ENCODE data around the gene ARHGAP6. TPM values are rescaled to one million over a fixed set of nuclear protein-coding genes. Genes with fewer than 3 reads are reported as not detected.
"Not testable (repeated sequence)": the region's sequence is repeated elsewhere in the genome, so short reads cannot be mapped to it uniquely, and the experiment has no call there.

Gene ARHGAP6
- polyA plus RNA-seq, 3 donors: 13.9 to 19.4 (median 15.4) TPM

DNA sequence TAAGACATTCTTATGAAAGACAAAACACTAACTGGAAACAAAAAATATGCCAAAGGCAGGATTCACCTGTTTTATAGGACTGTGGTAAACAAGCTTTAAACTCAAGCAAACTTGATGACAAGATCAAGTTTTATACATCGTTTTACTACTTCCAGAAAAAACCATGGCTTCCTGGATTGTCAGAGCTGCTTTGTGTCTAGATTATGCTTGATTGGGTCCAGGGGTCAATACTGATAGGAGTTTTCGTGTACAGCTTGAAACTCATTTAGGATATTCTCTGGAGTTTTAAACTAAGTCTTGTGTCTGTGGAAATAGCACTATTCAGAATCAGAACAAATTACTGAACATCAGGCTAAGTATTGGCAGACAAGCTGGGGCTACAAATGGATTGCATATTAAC is 541.6 kb downstream of the ARHGAP6 start:
- no peak for DNase-seq (ENCODE audit: extremely low read depth in 1 of 11, low read depth in 9 of 11, low spot score in 4 of 11)

DNA sequence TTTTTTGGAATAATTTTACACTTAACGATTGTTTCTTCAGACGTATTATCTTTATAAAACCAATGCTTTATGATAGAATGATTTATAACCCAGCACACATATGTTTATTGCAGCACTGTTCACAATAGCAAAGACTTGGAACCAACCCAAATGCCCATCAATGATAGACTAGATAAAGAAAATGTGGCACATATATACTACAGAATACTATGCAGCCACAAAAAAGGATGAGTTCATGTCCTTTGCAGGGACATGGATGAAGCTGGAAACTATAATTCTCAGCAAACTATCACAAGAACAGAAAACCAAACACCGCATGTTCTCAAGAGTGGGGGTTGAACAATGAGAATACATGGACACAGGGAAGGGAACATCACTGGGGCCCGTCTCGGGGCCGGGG is 542.6 kb downstream of the ARHGAP6 start:
- DNase-seq (ENCODE audit: extremely low read depth in 1 of 11, low read depth in 9 of 11, low spot score in 4 of 11): not testable (repeated sequence)

DNA sequence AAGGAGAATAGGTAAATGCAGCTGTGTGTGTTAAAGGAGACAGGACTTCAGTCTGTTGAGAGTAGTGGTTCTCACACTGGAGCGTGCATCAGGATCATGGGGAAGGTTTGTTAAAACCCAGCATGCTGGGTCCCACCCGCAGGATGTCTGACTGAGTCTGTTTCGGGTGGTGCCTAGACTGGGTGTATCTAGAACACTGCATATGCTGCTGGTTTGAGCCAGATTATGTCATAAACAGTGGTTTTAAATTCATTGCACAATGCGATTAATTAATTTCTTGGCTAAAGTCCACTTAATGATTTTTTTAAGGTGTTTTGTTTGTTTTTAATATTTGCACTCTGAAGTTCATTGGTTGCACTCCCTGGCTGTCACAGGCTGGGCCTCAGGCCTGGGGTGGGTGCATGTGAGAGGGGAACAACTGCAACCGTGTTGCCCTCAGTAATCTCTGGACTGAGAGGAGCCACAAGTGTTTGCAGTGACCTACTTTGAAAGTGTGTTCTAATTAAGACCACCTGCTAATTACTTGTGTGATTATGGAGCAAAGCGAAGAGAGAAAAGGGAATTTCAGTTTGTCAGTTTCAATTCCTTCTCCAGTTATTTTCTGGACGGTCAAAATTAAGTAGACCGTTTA is 546.3 kb downstream of the ARHGAP6 start:
- DNase-seq (ENCODE audit: extremely low read depth in 1 of 11, low read depth in 9 of 11, low spot score in 4 of 11): no peak

DNA sequence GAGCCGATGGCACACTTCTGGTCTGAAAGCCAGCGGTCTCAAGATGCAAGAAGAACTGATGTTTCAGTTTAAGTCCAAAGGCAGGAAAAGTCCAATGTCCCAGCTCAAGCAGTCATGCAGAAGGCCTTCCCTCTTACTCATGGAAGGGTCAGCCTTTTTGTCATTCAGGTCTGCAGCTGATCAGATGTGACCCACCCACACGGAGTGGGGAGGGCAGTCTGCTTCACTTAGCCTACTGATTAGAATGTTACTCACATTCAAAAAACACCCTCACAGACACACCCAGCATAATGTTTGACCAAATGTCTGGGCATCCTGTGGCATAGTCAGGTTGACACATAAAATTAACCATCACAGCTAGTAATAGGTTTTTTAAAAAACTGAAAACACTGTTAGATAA is 548.0 kb downstream of the ARHGAP6 start:
- no peak for DNase-seq (ENCODE audit: extremely low read depth in 1 of 11, low read depth in 9 of 11, low spot score in 4 of 11)

DNA sequence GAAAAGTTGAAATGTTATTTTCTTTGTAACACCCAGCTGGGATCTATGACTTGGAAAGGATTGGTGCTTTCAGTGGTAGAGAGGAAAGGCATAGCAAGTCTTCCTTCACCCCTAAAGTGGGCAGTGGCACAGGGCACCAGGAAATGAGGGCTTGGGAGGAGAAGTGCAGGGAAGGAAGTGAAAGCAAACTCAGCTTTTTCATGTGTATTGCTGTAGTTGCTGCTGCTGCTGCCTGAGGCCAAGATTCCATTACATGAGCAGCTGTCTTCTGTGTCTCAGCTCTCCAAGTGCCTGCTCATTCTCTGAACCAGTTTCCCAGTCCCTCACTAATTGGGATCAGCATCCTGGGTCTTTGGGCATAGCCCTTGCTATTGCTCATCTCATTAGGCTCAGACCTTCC is 552.0 kb downstream of the ARHGAP6 start:
- no peak for DNase-seq (ENCODE audit: extremely low read depth in 1 of 11, low read depth in 9 of 11, low spot score in 4 of 11)

DNA sequence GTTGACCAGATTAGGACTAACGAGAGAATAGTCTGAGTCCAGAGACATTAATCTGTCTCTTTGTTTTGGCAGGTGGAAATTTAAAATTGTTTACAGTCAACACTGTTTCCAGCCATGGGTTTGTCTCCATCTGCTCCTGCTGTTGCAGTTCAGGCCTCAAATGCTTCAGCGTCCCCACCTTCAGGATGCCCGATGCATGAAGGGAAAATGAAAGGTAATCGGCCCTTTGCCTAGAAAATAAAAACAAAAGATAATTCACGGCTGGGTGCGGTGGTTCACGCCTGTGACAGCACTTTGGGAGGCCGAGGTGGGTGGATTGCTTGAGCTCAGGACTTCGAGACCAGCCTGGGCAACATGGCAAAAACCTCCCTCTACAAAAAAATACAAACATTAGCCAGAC is 553.8 kb downstream of the ARHGAP6 start:
- DNase-seq (ENCODE audit: extremely low read depth in 1 of 11, low read depth in 9 of 11, low spot score in 4 of 11): no peak

DNA sequence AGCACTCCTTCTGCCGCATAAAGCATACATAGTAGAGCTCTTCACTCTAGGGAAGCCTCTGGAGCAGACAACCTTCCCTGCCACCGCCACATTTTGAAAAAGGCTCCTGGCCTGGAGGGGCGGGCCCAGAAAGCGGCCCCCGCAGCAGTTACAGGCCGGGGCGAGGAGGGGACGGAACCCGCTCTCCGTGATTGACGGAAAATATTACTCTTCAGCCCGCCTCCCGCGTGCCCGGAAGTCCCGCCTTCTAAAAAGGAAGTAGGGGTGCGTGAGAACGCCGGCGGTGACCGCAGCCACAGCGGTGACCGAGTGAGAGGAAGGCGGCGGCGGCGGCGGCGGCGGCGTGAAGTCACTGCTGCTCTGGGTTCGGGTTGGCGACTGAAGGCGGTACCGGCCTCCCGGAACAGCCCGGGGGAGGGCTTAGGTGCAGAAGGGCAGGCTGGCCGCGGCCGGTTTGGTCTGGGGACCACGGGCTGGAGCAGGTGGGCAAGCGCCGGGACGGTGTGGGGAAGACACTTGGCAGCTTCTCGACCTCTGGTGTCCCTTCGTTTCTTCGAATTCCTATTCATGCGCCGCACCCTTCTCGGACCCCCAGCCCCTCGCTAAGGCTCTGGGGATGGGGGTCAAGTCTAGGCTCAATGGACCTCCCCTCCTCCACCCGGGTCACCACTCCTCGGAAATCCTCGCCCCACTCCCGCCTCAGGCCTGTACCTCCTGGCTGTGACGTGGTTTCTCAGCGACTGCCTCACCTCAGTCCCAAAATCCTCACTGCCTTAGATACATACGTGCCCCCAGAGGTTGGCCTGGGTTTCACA is 554.5 kb downstream of the ARHGAP6 start, which contains the start of gene HCCS:
TSS of gene HCCS (plus strand) at position 296 of the 815 bp plus-strand sequence. CDS start 729 bp downstream, outside the sequence.
- DNase-seq (ENCODE audit: extremely low read depth in 1 of 11, low read depth in 9 of 11, low spot score in 4 of 11): peak in 10 of 11 donors; percentile 47 to 81 (median 68)

DNA sequence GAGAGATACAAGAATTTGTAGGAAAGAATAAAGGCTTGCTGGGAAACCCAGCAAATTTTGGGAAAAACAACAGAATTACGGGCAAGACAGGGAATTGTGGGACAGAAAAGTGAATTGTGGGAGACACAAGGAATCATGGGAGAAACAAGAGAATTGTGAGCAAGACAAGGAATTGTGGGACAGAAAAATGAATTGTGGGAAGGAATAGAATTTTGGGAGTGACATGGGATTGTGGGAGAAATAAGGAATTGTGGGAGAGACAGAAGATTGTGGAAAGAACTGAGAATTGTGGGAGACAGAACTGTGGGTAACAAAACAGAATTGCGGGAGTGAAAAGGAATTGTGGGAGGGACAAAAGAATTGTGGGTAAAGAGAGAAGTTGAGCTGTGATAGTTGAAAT is 555.8 kb downstream of the ARHGAP6 start:
- no peak for DNase-seq (ENCODE audit: extremely low read depth in 1 of 11, low read depth in 9 of 11, low spot score in 4 of 11)

DNA sequence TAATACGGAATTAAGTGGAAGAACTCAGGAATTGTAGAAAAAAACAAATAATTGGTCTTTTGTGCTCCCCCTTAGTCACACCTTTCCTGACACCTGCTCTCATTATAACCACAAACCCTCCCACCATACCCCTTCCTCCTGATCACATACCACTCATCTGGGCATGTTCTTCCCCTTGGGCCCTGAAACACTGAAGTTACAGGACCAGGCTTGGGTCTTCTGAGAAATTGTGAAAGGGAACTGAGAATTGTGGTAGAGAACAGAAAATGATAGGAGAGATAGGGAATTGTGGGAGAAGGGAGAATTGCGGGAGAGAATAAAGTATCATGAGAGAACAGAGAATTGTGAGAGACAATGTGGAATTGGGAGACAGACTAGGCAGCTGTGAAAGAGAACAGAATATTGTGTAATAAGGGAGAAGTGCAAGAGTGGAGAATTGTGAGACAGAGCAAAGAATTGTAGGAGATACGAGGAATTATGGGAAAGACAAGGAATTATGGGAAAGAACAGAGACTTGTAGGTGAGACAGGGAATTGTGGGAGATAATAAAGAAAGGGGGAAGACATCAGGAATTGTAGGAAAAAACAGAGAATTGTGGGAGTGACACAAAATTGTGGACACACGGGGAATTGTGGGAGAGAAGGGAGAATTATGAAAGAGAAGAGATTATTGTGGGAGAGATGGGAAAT is 557.3 kb downstream of the ARHGAP6 start:
- DNase-seq (ENCODE audit: extremely low read depth in 1 of 11, low read depth in 9 of 11, low spot score in 4 of 11): no peak

DNA sequence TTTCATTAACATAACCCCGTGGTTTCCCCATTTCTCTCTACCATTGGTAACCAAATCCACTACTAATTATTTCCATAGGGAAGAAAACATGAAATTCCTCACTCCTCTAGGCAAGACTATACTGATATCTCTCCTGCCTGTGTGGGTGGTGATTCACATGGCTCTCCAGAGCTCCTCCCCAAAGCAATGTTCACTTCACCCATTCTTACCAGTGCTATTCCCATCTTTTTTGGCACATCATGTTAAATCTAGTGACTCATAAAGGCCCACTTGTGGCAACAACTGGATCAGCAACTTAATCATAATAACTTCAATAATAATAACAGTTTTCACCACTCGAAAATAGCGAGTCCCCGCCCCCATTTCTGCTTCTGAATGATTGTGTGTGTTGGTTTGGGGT is 560.6 kb downstream of the ARHGAP6 start:
- no peak for DNase-seq (ENCODE audit: extremely low read depth in 1 of 11, low read depth in 9 of 11, low spot score in 4 of 11)

DNA sequence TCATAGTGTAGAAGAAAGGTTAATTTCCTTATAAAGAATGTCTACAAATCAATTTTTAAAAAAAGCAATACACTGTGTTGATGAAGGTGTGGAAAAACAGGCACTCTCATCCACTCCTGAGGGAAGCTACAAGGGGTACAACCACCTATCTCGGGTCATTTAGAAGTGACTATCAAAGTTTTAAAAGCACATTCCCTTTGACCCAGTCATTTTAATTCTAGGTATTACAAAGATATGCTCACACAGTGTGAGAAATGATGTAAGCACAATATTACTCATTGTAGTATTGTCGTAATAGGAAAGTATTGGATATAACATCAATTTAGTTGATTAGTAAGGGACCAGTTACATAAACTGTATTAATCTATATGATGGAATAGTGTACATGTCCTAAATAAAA is 562.0 kb downstream of the ARHGAP6 start:
- no peak for DNase-seq (ENCODE audit: extremely low read depth in 1 of 11, low read depth in 9 of 11, low spot score in 4 of 11)

DNA sequence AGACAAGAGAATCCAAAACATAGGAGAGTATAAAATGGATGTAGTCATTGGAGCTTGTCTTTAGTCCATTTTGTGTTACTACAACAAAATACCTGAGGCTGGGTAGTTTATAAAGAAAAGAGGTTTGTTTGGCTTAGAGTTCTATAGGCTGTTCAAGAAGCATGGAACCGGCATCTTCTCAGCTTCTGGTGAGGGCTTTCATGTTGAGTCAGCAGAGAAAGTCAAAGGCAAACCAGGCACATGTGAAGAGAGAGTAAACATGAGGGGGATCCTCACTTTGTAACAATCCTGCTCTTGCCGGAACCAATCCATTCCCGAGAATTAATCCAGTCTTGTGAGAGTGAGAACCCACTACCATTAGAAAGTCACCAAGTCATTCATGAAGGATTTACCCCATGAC is 562.7 kb downstream of the ARHGAP6 start:
- no peak for DNase-seq (ENCODE audit: extremely low read depth in 1 of 11, low read depth in 9 of 11, low spot score in 4 of 11)

DNA sequence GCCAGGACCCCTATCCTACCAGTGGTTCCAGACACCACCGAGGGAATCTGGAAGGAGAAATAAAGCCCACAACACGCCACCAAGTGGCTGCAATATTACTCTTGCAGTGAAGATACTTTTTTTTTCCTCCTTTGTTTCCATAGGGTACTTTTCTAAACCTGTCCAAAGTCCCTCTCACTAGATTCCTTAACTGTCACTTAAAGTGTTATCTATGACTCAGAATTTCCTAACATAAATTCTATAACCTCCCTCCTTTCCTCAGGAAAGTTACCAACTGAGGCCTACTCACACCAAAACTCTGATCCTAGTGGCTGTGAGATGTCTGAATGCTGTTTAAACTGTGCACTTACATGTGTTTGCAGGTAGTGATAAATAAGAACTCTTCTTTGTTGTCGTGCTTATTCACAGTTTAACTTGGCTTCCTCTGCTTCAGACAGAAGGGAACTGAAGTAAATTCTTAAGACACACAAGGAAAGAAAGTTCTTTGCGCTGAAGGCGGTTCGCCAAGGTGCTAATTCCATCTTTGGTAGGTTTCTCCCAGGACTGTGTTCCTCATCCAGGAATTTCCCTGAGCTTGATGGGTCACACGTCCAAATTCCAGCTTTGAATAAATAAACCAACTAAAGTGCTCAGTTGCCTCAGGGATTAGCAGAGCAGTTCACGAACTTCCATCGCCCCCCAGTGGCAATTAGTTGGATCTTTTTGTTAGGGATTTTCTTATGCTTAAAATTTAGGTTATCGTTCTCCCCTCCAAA is 565.3 kb downstream of the ARHGAP6 start:
- peak in 3 of 11 donors; percentile 24 to 32 (median 29) for DNase-seq (ENCODE audit: extremely low read depth in 1 of 11, low read depth in 9 of 11, low spot score in 4 of 11)

DNA sequence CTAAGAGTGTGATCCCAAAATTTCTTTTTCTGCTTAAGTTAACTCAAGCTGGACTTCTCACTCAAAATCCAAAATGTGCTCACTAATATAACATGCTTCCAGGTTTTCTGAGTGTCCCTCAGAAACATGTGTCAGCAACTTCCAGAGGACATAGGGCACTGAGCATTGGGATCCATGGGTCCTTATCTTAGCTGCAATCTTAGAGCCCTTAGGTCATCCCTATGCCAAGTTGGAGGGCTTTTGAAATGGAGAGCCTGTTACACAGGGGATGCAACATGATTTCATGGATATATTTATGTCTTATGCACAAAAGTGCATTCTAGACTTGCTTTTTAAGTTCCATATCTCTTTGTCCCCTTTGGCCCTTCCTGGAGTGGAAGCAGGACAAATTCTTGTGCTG is 566.3 kb downstream of the ARHGAP6 start:
- no peak for DNase-seq (ENCODE audit: extremely low read depth in 1 of 11, low read depth in 9 of 11, low spot score in 4 of 11)

DNA sequence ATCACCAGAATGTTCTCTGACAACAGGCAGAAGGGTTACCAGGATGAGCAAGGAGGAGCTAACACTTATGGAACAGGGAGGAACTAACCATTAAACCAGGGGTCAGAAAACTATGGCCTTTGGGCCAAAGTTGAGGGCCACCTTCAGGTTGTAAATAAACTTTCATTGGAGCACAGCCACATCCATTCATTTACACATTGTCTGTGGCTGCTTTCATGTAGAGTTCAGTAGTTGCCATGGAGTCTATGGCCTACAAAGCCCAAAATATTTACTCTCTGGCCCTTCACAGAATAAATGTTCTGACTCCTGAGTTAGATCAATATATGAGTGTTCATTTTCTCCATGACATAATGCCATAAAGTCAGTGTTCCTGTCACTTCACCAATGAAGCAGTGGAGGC is 567.8 kb downstream of the ARHGAP6 start:
- DNase-seq (ENCODE audit: extremely low read depth in 1 of 11, low read depth in 9 of 11, low spot score in 4 of 11): no peak

DNA sequence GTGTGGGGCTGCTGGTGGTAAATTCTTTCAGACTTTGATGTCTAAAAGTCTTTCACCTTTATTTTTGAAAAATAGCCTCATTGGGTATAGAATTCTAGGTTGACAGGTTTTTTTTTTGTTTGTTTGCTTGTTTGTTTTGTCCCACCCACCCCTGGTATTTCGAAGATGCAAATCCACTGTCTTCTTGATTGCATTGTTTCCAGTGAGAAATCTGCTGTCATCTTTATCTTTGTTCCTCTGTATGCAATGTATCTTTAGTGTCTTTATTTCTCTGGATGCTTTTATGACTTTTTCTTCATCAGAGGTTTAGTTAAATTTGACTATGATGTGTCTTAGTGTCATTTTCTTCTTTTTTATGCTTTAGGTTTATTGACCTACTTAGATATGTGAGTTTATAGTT is 575.9 kb downstream of the ARHGAP6 start:
- no peak for DNase-seq (ENCODE audit: extremely low read depth in 1 of 11, low read depth in 9 of 11, low spot score in 4 of 11)
